HEK293T (cell line): Measurements from ENCODE around the gene CDH12.
"Not testable (repeated sequence)": the region's sequence is repeated elsewhere in the genome, so short reads cannot be mapped to it uniquely, and the experiment has no call there.

ENCODE experiments used
- CTCF ChIA-PET: fragments of 350-600 bp; formaldehyde crosslinking; extraction: SDS; loops from one replicate; lab custom pipeline; 2021; ENCODE audit warnings: antibody characterized with exemption, inconsistent platforms; lab: Yijun Ruan, JAX
- POLR2A ChIA-PET: fragments of 350-600 bp; formaldehyde crosslinking; extraction: SDS; loops from one replicate; lab custom pipeline; 2020; ENCODE audit warnings: antibody characterized with exemption, inconsistent platforms; lab: Yijun Ruan, JAX
- DNase-seq: peaks from one replicate; pipeline ENCODE4 v3.0.0; 2012; ENCODE audit warnings: mixed read lengths; ENCODE audit errors: extremely low spot score
- ARNT ChIP-seq: fragments of 450-650 bp; IDR thresholded peaks from 2 replicates; pipeline ENCODE4 v1.6.1; 2017; ENCODE audit warnings: mild to moderate bottlenecking
- BHLHE40 ChIP-seq: fragments of 450-650 bp; IDR thresholded peaks from 2 replicates; pipeline ENCODE4 v1.6.1; 2016; ENCODE audit warnings: mild to moderate bottlenecking, moderate library complexity, borderline replicate concordance
- CTBP1 ChIP-seq: fragments of 450-650 bp; IDR thresholded peaks from 2 replicates; pipeline ENCODE4 v1.6.1; 2016; ENCODE audit warnings: borderline replicate concordance
- ELF4 ChIP-seq: fragments of 450-650 bp; IDR thresholded peaks from 2 replicates; pipeline ENCODE4 v1.6.1; 2017; ENCODE audit warnings: antibody characterized with exemption
- FOXA1 ChIP-seq: fragments of 450-650 bp; IDR thresholded peaks from 2 replicates; pipeline ENCODE4 v1.6.1; 2016; ENCODE audit warnings: mild to moderate bottlenecking
- FOXK2 ChIP-seq: fragments of 450-650 bp; IDR thresholded peaks from 2 replicates; pipeline ENCODE4 v1.6.1; 2016; ENCODE audit warnings: mild to moderate bottlenecking
- FOXM1 ChIP-seq: fragments of 450-650 bp; IDR thresholded peaks from 2 replicates; pipeline ENCODE4 v1.6.1; 2017; ENCODE audit warnings: mild to moderate bottlenecking, borderline replicate concordance
- HDGF ChIP-seq: fragments of 450-650 bp; IDR thresholded peaks from 2 replicates; pipeline ENCODE4 v1.6.1; 2017; ENCODE audit warnings: antibody characterized with exemption, borderline replicate concordance
- L3MBTL2 ChIP-seq: fragments of 450-650 bp; conservative IDR thresholded peaks from 2 replicates; pipeline ENCODE4 v1.6.1; 2016; ENCODE audit warnings: mild to moderate bottlenecking
- LEF1 ChIP-seq: fragments of 450-650 bp; IDR thresholded peaks from 2 replicates; pipeline ENCODE4 v1.6.1; 2017; ENCODE audit warnings: mild to moderate bottlenecking, borderline replicate concordance
- NFRKB ChIP-seq: fragments of 450-650 bp; IDR thresholded peaks from 2 replicates; pipeline ENCODE4 v1.6.1; 2016; ENCODE audit warnings: mild to moderate bottlenecking, moderate library complexity
- SP1 ChIP-seq: fragments of 450-650 bp; IDR thresholded peaks from 2 replicates; pipeline ENCODE4 v1.6.1; 2017
- SUZ12 ChIP-seq: fragments of 450-650 bp; IDR thresholded peaks from 2 replicates; pipeline ENCODE4 v1.6.1; 2016; ENCODE audit warnings: mild to moderate bottlenecking
- TARDBP ChIP-seq: fragments of 450-650 bp; IDR thresholded peaks from 2 replicates; pipeline ENCODE4 v1.6.1; 2016
- ZNF384 ChIP-seq: fragments of 450-650 bp; IDR thresholded peaks from 2 replicates; pipeline ENCODE4 v1.6.1; 2016
- TF ChIP-seq, protein P1 (sequence below): fragments of 450-650 bp; IDR thresholded peaks from 2 replicates; pipeline ENCODE4 v1.6.1; 2016

CDH12 gene

DNA sequence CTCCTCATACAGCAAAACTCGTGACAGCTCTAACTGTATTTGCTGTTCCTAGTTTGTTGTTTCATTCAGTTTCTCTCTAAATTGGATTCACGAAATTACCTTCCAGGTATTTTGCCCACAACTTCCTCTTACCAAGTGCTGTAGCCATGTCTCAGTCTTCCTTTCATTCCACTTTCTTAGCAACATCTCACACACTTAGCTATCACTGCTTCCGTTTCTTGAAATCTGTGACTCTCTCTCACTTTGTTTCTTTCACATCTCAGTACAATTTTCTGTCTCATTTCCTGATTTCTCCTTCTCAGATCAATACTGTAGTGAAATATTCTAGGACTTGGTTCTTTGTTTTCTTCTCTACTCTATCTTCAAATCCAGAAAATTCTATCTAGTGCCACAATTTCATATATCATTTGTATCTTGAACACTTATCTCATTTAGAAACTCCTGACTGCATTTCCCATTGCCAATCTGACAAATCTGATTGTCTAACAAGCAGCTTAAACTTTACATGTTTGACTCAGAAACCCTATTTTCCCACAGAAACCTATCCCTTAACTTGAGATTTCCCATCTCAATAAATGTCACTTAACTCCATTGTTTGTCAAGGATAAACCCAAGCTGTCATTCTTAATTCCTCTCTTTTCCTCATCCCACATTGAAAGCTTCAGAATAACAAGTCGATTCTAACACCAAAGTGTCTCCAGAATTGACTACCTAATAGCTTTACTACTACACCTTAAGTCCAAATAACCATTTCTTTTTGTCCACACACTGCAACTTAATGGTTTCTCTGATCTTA is 303.1 kb downstream of the CDH12 start:
- TF ChIP-seq ZNF384 (no peak), SUZ12 (no peak), HDGF (no peak), TARDBP (no peak), LEF1 (no peak), ARNT (no peak), BHLHE40 (no peak), FOXM1 (no peak), SP1 (no peak)
- TF ChIP-seq, protein P1, sequence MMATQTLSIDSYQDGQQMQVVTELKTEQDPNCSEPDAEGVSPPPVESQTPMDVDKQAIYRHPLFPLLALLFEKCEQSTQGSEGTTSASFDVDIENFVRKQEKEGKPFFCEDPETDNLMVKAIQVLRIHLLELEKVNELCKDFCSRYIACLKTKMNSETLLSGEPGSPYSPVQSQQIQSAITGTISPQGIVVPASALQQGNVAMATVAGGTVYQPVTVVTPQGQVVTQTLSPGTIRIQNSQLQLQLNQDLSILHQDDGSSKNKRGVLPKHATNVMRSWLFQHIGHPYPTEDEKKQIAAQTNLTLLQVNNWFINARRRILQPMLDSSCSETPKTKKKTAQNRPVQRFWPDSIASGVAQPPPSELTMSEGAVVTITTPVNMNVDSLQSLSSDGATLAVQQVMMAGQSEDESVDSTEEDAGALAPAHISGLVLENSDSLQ: no peak
- CTCF ChIA-PET: no interaction called here
- POLR2A ChIA-PET: no interaction called here
- no peak for DNase-seq

DNA sequence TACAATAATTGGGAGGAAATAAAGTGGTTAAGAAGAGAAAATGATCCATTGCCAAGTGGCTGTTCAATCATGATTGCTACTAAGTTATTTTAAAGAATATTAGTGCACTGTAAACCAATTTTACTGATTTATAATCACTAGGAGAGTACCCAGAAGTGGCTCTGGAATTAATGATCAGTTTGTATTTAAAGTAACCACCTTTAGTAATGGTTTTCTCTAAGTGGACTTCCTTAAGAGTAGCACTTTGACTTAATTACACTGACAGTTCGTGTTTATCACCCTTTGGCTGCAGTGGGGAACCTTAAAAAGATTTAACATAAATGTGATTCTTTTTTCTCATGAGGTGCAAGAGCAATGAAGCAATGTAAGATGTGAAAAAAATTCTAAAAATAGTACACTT is 310.8 kb downstream of the CDH12 start:
- no peak for DNase-seq
- TF ChIP-seq TARDBP (no peak), LEF1 (no peak), NFRKB (no peak), SUZ12 (no peak), FOXK2 (no peak), FOXM1 (no peak), BHLHE40 (no peak), ARNT (no peak), ZNF384 (no peak), HDGF (no peak), SP1 (no peak), CTBP1 (no peak), FOXA1 (no peak), L3MBTL2 (no peak)
- TF ChIP-seq, protein P1: no peak
- ChIA-PET POLR2A (no interaction called here), CTCF (no interaction called here)

DNA sequence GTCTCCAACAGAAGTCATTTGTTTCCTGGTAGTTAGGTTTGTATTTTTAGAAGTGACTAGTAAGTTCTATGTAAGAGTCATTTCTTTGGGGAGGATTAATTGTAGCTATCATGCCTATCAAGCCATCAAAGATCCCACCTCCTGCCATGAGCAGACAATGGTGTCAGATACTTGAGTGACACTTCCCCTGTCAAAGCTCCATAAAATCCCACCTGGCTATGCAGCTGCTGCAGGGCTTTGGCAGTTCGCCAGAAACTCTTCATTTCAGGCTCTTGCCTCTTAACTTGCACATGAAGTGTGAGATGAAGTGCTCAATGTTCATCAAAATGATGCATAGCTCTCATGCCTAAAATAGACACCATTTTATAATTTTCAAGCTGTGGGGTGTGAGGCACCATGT is 312.1 kb downstream of the CDH12 start:
- peak; percentile 11 for DNase-seq
- no peak for TF ChIP-seq LEF1
- TF ChIP-seq, protein P1: peak; percentile 78
- ChIA-PET POLR2A (no interaction called here), CTCF (no interaction called here)

DNA sequence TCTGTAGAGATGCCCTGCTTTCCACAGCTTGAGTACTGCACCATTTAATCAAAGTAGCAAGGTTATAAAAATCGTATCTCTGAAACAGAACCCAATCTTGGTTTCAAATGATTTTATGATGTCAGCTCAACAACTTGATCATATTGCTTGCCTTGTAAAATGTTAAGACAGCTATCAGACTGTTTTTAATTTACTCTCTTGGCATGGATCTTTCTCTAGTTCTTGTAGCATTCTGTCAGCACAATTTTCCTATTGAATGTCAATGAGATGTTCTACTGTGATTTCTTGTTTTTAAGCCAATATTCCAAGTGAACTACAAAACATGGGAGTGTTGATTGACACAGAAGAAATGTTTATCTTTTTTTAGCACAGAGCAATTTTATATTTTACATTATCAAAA is 313.4 kb downstream of the CDH12 start:
- TF ChIP-seq FOXM1 (no peak), ARNT (no peak), SP1 (no peak), ELF4 (no peak)
- TF ChIP-seq, protein P1: no peak
- DNase-seq: no peak
- ChIA-PET POLR2A (no interaction called here), CTCF (no interaction called here)

DNA sequence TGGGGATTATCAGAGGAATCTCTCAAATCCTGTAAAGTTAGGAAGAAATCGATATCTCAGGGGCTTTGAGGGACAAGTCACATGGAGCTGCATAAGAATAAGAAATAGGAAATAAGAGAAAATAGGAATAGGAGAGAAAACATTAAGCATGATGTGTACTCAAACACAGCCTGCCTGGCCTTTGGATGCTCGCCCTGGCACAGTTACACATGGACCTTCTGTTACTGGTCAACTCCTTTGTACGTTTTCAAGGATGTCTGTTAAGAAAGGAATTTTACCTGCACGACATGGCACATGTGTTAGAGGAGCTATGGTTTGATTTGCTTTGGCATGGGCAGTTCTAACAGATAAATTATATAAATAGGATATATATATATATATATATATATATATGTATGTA is 321.2 kb downstream of the CDH12 start:
- ChIA-PET CTCF (no interaction called here), POLR2A (no interaction called here)
- DNase-seq: no peak
- no peak for TF ChIP-seq HDGF
- TF ChIP-seq FOXK2: no peak
- no peak for TF ChIP-seq NFRKB
- TF ChIP-seq ARNT: no peak
- TF ChIP-seq L3MBTL2: no peak
- TF ChIP-seq ELF4: no peak
- TF ChIP-seq SUZ12: no peak
- no peak for TF ChIP-seq FOXA1

DNA sequence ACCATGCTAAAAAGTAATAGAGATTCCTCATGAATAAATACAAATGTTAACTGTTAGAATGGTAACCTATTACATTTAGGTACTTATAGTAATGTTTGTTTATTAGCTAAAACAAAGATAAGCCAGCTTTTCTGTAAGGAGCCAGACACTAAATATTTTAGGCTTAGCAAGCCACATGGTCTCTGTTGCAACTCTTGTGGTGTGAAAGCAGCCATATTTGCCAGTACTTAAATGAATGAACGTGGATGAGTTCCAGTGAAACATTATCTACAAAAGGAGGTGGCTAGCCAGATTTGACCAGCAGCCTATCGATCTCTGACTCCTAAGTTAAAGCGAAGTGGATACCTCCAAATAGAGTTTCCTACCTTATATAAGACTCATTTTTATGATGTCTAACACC is 331.6 kb downstream of the CDH12 start:
- CTCF ChIA-PET: no interaction called here
- TF ChIP-seq SP1 (no peak), FOXA1 (no peak), TARDBP (no peak), ELF4 (no peak), ZNF384 (no peak), FOXK2 (no peak), ARNT (no peak), LEF1 (no peak), HDGF (no peak), FOXM1 (no peak), SUZ12 (no peak)
- TF ChIP-seq, protein P1: no peak
- POLR2A ChIA-PET: no interaction called here
- no peak for DNase-seq

DNA sequence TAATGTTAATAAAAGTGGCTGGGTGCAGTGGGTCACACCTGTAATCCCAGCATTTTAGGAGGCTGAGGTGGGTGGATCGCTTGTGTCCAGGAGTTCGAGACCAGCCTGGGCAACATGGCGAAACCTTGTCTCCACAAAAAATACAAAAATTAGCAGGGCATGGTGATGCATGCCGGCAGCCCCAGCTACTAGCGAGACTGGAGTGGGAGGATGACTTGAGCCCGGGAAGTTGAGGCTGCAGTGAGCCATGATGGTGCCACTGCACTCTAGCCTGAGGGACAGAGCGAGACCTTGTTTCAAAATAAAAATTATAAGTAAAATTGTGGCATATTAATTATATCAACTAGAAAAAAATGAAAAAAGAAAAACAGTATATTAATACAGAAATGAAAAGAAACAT is 336.6 kb downstream of the CDH12 start:
- DNase-seq, POLR2A ChIA-PET: not testable (repeated sequence)
- CTCF ChIA-PET: interaction anchor here (0.6 kb wide), 1 partner anchor 198 kb away, joined by 4 read pairs; no protein-coding TSS in a partner anchor
